Subcutaneous adipose tissue (tissue), 4 donors: ENCODE data around the gene FARS2. TPM values are rescaled to one million over a fixed set of nuclear protein-coding genes. Genes with fewer than 3 reads are reported as not detected.

ENCODE experiments used
- CTCF ChIP-seq: fragments of 450-650 bp; IDR thresholded peaks from one replicate; pipeline ENCODE4 v1.5.1; 2016; ENCODE audit warnings: low read depth, mild to moderate bottlenecking, control low read depth, antibody characterized with exemption, moderate library complexity
- total RNA-seq, 4 donors: library from RNA; depleted of rRNA; stranded (reverse); fragments of >200 nt; gene quantifications; one replicate each; pipeline ENCODE4 v1.1.0, GENCODE V29; 2016

The FARS2 gene
- total RNA-seq, 4 donors from 2014 or later: 6.2 to 13.6 (median 11.3) TPM

GRCh38 chr6:5590187-5590586, 328.9 kb downstream of the FARS2 start:
- TF ChIP-seq CTCF: no peak

GRCh38 chr6:5592886-5593519, 331.7 kb downstream of the FARS2 start:
- no peak for TF ChIP-seq CTCF

- TF ChIP-seq CTCF: no peak
These were observed 333.9 kb downstream of the FARS2 start for GRCh38 chr6:5595184-5595583.

GRCh38 chr6:5597413-5597812, 336.1 kb downstream of the FARS2 start:
- no peak for TF ChIP-seq CTCF

- TF ChIP-seq CTCF: no peak
These were observed 336.8 kb downstream of the FARS2 start for GRCh38 chr6:5598123-5598522.

GRCh38 chr6:5599127-5599526, 337.8 kb downstream of the FARS2 start:
- TF ChIP-seq CTCF: no peak

- no peak for TF ChIP-seq CTCF
These were observed 344.6 kb downstream of the FARS2 start for GRCh38 chr6:5605937-5606336.
